ENCODE measurements around the gene NCKAP5L.
"Not testable (repeated sequence)": the region's sequence is repeated elsewhere in the genome, so short reads cannot be mapped to it uniquely, and the experiment has no call there.

The NCKAP5L gene

DNA sequence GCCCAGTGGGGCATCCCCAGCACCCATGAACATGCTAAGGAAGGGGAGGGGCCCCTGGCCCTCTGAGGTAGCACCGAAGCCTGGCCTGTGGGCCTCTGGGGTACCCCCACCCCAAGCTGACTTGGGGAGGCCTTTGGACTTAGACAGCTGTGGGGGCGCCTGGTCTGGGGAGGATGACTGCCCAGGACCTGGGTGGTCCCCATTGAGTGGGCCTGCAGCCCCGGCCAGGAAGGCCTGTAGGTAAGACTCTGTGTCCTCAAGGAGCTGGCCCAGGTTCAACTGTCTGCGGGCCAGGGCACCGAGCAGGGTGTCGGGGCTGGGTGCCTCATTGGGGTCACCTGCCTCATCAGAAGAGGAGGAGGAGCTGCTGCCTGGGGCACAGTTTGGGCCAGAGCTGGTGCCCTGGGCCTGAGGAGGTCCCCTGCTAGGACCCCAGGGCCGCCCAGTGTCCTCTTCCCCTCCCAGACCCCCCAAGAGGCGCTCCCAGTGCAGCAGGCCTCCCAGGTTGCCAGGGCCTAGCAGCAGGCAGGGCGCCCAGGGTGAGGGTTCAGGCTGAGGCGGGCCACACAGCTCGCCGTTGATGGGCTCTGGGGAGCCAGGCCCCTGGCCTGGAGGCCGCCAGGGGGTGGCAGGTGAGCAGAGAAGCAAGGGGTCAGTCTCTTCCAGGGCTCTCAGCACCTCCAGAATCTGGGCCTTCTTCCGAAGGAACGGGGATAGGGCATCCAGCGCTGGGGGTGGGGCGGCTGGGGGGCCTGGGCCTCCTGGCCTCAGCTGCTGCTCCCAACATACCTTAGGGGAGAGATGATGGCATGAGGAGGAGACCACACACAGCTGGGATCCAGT is 31.4 kb downstream of the NCKAP5L start:
- no peak for FAIRE-seq

DNA sequence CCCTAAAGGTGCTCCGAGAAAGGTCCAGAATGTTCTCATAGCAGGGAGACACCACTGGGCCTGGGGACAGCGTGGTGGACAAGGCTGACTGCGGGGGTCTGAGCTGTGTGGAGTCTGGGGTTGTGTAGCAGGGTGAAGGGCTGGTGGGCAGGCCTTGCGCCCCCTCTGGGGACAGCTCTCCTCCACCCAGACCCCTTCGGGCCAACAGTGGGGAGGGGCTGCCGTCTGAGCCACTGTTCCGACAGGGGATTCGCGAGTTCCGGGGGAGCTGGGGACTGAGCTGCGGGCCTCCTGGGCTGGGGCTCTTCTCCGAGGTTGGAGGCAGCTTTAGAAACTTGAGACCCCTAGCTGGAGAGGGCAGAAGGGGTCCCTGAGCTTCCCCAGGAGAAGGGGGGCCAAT is 32.1 kb downstream of the NCKAP5L start:
- FAIRE-seq, result no peak

DNA sequence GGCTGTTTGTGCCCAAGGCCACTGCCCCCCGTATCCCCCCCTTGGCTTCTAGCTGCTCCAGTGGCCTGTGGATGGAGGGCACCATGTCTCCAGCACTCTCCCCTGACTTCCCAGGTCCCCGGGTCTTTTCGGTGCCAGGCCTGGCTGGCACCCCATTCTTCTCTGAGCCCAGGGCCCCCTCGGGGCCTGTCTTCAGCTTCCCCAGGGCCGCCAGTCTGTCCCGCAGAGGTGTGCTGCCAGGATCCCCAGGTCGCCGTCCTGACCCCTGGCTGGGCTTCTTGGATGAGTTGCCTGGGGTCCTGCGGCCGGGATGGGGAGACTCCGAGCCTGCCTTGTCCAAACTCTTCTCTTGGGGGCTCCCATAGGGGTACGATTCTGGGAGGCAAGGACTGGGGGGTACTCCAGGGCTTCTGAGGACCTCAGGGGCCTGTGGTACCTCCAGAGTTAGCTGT is 32.5 kb downstream of the NCKAP5L start:
- no peak for FAIRE-seq

DNA sequence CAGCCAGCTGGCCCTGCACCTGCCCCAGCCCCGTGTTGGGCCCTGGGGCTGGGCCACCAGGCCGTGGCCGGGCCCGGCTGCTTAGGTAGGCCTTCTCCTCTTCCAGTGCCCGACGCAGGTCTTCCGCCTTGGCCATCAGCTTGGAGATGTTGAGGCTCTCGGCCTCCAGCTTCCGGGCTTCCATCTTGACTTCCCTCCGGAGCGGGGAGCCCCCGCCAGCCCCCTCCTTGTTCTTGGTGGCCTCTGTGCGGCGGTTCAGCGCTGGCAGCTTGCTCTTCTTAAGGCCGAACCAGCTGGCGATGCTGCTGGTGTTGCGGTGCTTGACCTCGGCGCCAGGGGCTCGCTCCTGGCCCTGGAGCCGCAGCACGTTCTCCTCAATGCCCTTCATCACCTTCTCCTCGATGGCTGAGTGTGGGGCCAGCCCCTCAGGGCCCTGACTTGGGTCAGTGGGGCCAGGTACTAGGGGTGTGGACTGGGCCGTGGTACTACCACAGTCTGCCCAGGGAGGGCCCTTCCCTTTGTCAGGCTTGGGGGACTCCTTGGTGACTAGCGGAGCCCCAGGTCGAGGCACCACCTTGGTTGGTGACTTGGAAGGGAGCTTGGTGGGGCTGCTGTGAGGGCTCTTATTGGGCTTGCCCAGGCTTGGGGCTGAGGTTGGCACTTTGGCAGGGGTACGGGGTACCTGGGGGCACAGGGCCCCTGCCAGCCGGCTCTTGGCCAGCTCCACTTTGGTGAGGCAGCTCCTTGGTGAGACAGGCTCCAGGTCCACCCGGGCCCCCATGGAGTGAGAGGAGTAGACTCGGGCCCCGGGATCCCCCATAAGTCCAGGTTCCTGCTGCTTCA is 33.2 kb downstream of the NCKAP5L start:
- FAIRE-seq, result no peak

DNA sequence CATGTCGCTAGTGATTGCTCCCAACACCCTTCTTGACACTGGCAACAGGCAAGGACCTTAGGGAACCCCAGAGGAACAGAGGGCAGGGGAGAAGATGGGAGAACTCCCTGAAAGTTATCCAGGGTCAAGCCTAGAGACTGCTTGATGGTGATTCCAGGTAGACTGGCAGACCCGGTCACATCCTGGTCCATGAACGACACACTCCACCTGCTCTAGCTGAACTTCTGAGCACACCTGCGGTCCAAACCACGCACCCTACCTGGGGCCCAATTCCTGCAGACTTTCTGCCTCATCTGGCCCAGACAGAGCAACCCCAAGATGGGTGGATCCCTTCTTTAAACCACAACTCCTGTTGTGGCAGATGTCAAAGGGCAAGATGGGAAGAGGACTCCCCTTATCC is 34.2 kb downstream of the NCKAP5L start:
- FAIRE-seq, result no peak

DNA sequence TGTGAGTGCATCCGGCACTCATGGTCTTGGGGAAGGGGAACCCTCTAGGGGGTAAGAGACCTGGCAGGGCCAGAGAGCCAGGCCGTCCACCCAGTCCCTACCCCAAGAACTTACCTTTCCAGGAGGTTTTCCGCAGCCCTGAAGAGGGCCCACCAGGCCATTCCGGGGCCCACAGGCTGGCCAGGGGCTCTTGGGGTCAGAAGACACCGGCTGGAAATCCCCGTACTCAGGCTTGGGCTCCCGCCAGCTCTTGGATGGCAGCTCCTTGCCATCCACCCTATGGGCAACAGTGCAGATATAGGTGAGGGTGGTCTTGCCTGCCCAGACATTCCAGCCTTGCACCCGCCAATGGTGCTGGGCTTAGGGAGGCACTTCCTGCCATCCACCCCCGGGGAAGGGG is 34.6 kb downstream of the NCKAP5L start:
- FAIRE-seq, result no peak

DNA sequence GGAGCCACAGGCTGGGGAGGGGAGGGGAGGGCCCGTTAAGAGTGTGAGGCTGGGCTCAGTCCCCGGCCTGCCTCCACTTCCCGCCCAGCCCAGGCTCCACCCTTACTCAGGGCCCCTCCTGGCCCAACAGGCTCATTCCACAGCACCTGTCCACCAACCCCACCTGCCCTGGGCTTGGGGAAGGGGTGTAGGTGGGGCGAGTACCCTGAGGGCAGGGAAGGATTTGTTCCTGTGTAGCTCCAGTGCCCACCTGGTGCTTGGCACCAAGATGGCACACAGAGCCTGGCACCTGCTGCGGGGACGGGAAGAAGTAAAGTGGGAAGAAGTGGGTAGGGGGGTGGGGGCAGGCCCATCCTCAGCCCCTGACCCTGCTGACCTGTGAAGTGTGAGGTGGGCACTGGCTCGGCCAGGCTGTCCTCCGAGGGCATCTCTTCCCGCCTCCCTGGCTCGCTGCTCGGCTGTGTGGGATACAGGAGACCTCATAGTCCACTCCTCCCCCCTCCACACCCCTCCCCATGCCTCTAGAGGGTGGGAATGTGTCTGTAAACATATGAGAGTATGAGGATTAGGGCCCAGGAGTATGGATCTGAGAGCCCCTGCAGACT is 35.1 kb downstream of the NCKAP5L start:
- FAIRE-seq, result no peak

DNA sequence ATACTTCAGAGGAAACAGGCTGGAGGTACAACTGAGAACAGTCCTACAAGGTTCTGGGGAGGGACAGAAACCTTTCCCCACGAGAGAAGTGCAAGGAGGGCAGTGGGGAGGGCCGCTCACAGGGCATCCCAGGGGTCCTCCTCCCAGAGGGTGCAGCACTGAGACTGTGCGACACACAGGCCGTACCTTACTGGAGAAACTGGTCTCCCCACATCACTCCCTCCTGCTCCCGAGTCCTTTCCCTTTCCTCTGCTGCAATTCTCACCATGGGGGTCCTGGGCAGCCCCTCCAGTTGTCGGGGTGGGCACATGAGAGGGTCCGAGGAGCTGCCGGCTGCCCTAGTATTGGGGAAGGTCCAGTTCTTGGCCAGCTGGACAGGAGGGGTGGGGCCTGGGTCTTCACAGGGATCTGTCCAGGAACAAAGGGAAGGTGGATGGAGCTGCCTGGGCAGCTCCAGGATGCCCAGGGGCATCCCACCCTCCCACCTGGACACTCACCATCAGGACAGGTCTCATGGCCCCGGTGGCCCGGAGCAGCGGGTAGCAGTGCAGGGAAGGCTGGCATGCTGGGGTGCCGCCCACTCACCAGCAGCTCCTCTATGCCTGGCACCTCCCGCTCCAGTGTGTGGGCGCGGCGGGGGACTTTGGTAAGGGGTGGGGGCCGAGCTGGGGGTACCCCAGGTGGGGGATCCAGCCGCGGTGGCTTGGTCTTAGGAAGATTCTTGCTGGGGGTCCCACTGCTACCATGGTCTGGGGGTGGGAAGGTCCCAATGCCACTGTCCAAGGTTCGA is 35.8 kb downstream of the NCKAP5L start:
- FAIRE-seq, result no peak

DNA sequence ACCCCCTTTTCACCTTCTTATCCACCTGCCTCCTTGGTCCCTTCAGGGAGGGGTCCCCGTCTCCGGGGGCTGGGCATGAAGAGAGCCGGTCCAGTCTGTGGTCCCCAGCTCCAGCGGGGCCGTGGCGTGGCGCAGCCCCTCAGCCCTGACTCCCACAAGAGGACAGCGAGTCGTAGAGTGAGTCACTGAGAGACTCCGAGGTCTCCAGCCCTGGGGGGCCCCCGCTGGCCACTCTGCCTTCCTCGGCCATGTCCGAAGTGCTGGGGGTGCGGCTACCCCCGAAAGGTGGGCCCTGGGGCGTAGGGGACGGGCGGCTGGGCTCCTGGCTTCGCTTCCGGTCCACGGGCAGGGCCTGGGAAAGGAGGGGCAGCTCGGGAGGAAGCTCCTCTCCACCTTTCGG is 36.5 kb downstream of the NCKAP5L start:
- no peak for FAIRE-seq

DNA sequence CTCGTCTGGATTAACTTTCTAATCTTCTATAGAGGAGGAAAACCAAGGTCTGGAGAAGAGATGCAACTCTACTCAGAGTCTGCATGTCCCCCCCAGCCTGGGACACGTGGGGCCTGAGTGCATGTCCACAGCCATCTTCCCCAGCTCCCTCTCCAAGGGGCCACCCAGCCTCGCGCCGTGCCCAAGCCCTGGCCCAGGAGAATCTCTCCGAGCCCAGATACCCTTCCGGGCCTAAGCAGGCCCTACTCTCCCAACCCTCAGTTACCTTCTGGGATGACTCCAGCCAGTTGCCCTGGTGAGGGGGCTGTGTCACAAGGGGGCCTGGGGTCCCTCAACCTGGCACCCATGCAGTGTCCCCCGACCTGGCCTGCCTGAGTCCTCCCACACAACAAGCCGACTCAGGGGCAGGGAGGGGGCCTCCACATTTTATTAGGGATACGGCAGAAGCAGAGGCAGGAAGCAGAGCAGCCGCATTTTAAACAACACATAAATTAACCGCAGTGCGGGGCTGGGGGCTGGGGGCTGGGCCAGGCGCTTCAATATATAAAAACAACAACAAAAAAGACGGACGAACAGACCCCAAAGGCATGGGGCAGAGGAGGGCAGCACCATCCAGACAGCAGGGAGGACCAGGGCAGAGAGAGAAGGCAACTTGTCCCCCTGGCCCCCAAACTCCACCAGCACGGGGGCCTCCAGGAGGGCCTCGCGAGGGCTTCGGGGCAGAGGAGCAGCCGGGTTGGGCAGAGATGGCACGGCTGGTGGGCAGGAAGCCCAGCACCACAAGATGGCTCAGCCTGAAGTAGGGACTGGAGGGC is 37.3 kb downstream of the NCKAP5L start:
- FAIRE-seq, result no peak

DNA sequence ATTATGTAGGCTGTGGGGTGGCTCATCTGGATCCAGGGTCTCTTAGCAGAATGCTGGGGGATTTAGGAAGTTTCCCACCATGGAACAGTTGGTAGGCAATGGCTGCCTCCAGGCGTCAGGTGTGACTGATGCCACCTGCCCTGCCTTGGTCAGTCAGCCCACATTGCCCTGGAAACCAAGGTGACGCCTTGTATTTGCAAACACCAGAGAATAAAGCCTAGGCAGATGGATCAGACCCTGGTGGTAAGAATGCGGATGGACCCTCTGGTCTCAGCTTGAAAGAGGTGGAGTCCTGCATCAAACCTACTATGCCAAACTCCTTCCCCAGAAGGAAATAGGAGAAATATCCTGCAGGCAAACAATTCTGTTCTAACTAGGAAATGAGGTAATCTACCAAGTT is 38.2 kb downstream of the NCKAP5L start:
- FAIRE-seq, result no peak

DNA sequence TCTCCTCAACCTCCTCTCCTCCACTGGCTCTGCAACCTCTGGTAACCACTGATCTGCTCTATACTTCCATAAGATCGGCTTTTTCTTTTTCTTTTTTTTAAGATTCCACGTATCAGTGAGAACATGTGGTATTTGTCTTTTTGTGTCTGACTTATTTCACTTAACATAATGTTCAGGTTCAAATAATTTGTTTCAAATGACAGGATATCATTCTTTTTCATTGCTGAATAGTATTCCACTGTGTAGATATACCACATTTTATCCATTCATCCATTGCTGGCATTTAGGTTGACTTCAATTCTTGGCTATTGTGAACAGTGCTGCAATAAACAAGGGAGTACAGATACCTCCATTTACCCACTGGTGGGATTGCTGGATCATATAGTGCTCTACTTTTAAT is 40.5 kb downstream of the NCKAP5L start:
- FAIRE-seq, result no peak

DNA sequence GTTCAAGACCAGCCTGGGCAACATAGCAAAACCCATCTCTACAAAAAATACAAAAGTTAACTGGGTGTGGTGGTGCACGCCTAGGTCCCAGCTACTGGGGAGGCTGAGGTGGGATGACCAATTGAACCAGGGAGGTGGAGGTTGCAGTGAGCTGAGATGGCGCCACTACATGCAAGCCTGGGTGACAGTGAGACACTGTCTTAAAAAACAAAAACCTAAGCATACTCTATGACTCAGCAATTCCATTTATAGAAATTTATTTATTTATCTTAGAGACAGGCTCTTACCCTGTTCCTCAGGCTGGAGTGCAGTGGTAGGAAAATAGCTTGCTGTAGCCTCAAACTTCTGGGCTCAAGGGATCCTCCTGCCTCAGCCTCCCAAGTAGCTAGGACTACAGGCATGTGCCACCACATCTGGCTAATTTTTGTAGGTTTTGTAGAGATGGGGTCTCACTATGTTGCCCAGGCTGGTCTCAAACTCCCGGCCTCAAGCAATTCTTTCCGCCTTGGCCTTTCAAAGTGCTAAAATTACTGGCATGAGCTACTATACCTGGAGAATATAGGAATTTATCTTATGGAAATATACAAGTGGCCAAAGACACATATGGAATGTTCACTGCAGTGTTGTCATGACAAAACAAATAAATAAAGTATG is 43.3 kb downstream of the NCKAP5L start:
- FAIRE-seq, result no peak

DNA sequence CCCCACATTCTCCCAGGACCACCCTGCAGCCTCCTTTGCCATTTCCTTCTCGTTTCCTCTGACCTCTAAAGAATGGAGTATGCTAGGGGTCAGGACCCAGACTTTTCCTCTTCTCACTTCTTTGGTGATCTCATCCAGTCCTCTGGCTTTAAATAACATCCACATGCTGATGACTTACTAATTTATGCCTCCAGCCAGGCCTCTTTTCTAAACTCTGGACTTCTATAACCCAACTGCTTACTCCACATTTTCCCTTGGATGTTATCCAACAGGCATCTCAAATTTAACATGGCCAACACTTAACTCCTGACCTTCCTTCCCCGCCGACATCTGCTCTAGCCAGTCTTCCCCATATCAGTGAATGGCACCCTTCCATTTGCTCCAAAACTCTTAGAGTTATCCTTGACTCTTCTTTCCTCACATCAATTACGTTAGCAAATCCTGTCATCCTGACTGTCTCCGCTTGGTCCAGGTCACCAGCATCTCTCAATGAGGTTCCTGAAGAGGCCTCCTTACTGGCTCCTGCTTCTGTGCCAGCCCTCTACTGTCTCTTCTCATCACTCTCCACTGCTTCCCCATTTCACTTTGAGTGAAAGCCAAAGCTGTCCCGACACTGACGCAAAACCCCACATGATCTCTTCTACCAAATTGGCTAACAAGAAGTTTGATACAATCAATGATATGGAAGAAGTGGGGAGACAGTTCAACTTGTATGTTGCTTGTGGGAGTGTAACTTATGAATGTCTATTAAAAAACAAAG is 44.1 kb downstream of the NCKAP5L start:
- no peak for FAIRE-seq

DNA sequence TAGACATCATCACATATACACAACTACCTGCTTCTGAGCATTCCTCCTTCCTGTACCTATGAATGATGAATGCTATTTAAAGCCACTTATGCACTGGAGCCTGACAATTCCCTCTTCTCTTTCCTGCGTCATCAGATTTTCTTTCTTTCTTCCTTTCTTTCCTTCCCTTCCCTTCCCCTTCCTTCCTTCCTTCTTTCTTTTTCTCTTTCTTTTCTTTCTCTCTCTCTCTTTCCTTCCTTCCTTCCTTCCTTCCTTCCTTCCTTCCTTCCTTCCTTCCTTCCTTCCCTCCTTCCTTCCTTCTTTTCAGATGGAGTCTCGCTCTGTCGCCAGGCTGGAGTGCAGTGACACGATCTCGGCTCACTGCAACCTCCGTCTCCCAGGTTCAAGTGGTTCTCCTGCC is 47.3 kb downstream of the NCKAP5L start:
- FAIRE-seq, result not testable (repeated sequence)

DNA sequence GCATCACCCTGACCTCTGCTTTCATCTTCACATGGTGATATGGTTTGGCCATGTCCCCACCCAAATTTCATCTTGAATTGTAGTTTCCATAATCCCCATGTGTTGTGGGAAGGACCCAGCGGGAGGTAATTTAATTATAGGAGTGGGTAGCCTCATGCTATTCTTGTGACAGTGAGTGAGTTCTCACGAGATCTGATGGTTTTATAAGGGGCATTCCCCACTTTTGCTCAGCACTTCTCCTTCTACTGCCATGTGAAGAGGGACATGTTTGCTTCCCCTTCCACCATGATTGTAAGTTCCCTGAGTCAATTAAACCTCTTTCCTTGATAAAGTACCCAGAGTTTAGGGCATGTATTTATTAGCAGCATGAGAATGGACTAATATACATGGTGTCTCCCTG is 48.6 kb downstream of the NCKAP5L start:
- FAIRE-seq, result no peak

DNA sequence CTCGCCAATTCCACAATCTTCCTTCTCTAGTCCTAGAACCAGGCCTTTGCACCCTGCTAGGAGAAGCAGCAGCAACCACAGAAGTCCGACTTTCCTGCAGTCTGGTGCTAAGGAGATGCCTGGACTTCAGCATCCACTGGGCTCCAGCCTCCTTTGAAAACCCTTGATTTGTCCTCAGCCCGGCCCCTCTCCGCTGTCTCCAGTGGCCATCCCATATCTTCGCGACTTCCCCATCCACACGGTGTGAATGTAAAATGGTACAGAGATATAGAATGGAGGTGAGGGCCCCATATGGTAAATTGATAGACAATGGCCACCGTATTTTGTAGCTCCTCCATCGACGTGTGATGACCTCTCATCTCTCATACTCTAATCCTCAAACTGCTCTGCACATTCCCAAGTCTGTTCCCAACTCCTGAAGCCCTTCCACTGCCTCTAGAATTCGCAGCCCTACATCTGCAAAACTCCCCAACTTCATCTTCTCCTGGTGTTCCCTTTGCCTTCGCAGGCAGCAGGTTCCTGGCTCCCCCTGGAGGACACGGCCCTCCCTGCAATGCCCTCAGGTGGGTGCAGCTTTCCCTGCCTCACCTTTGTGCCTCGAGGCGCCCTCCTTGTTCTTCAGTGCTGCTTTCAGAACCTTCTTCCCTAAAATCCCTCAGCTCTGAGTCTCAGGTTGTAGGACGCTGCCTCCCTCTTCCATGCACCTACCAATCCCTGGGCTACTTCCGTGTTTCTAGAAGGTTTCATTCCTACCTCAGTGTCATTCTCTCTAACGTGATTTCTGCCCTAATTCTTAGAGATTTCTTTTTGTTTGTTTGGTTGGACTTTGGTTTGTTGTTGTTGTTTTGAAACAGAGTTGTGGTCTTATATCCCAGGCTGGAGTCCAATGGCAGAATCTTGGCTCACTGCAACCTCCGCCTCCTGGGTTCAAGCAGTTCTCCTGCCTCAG is 50.1 kb downstream of the NCKAP5L start:
- FAIRE-seq, result no peak

DNA sequence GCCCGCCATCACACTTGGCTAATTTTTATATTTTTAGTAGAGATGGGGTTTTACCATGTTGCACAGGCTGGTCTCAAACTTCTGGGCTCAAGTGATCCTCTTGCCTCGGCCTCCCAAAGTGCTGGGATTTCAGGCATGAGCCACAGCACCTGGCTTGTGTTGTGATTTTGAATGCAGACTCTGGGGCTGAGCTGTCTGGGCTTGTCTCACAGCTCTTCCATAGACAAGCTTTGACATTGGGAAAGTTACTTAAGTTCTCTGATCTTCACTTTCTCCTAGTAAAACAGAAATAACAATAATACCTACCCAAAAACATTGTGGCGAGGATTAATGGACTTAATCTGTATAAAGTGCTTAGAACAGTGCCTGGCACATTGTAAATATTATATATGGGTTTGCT is 50.9 kb downstream of the NCKAP5L start:
- FAIRE-seq, result no peak

DNA sequence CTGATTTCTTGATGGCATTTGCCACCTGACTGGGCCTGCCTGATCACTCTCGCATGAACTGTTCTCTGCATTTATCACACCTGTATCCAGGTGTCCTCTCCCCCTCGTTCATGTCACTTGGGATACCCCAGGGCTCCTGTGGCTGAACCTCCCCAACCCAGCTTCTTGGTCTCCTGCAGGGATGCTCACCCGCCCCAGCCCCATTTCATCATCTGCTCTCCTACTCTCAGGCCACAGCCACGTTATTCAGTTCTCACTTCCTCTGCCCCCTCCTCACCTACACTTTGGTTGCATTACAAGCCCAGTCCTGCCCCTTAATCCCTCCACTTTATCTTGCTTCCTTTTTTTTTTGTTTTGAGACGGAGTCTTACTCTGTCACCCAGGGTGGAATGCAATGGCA is 51.4 kb downstream of the NCKAP5L start:
- no peak for FAIRE-seq

Data from G401.6 (cell line).